ENCODE measurements around the gene GPATCH8.
"Not testable (repeated sequence)": the region's sequence is repeated elsewhere in the genome, so short reads cannot be mapped to it uniquely, and the experiment has no call there.

GPATCH8 gene

GRCh38 chr17:44527102-44527501 is 23.9 kb upstream of the GPATCH8 start:
- no peak for DNase-seq (ENCODE audit: low read depth)

- no peak for DNase-seq (ENCODE audit: low read depth)
Measured at GRCh38 chr17:44523672-44523972, 20.4 kb upstream of the GPATCH8 start.

- no peak for DNase-seq (ENCODE audit: low read depth)
Measured at GRCh38 chr17:44522883-44523671, 19.9 kb upstream of the GPATCH8 start.

GRCh38 chr17:44518032-44518431 is 14.8 kb upstream of the GPATCH8 start:
- DNase-seq (ENCODE audit: low read depth): no peak

- not testable (repeated sequence) for DNase-seq (ENCODE audit: low read depth)
Measured at GRCh38 chr17:44511241-44512134, 8.3 kb upstream of the GPATCH8 start.

- DNase-seq (ENCODE audit: low read depth): not testable (repeated sequence)
Measured at GRCh38 chr17:44506939-44507604, 3.9 kb upstream of the GPATCH8 start.

- no peak for DNase-seq (ENCODE audit: low read depth)
Measured at GRCh38 chr17:44502598-44503146, 534 bp downstream of the GPATCH8 start.

GRCh38 chr17:44501866-44502375 is 1.3 kb downstream of the GPATCH8 start:
- DNase-seq (ENCODE audit: low read depth): no peak

- DNase-seq (ENCODE audit: low read depth): no peak
Measured at GRCh38 chr17:44499722-44500121, 3.5 kb downstream of the GPATCH8 start.

GRCh38 chr17:44496815-44497214 is 6.4 kb downstream of the GPATCH8 start:
- no peak for DNase-seq (ENCODE audit: low read depth)

- DNase-seq (ENCODE audit: low read depth): no peak
Measured at GRCh38 chr17:44493339-44493738, 9.9 kb downstream of the GPATCH8 start.

- no peak for DNase-seq (ENCODE audit: low read depth)
Measured at GRCh38 chr17:44492706-44493272, 10.4 kb downstream of the GPATCH8 start.

GRCh38 chr17:44489581-44489980 is 13.6 kb downstream of the GPATCH8 start:
- DNase-seq (ENCODE audit: low read depth): no peak

- DNase-seq (ENCODE audit: low read depth): no peak
Measured at GRCh38 chr17:44487170-44487569, 16.0 kb downstream of the GPATCH8 start.

GRCh38 chr17:44473367-44473766 is 29.8 kb downstream of the GPATCH8 start:
- DNase-seq (ENCODE audit: low read depth): no peak

GRCh38 chr17:44469676-44470075 is 33.5 kb downstream of the GPATCH8 start:
- no peak for DNase-seq (ENCODE audit: low read depth)

- DNase-seq (ENCODE audit: low read depth): no peak
Measured at GRCh38 chr17:44467108-44467507, 36.1 kb downstream of the GPATCH8 start.

GRCh38 chr17:44466339-44466738 is 36.9 kb downstream of the GPATCH8 start:
- no peak for DNase-seq (ENCODE audit: low read depth)

GRCh38 chr17:44465897-44466296 is 37.3 kb downstream of the GPATCH8 start:
- DNase-seq (ENCODE audit: low read depth): no peak

GRCh38 chr17:44465276-44465675 is 37.9 kb downstream of the GPATCH8 start:
- no peak for DNase-seq (ENCODE audit: low read depth)

- no peak for DNase-seq (ENCODE audit: low read depth)
Measured at GRCh38 chr17:44464037-44464436, 39.2 kb downstream of the GPATCH8 start.

- no peak for DNase-seq (ENCODE audit: low read depth)
Measured at GRCh38 chr17:44451832-44452231, 51.4 kb downstream of the GPATCH8 start.
